ENCODE measurements around the gene TLX3.
"Not testable (repeated sequence)": the region's sequence is repeated elsewhere in the genome, so short reads cannot be mapped to it uniquely, and the experiment has no call there.

Gene TLX3

DNA sequence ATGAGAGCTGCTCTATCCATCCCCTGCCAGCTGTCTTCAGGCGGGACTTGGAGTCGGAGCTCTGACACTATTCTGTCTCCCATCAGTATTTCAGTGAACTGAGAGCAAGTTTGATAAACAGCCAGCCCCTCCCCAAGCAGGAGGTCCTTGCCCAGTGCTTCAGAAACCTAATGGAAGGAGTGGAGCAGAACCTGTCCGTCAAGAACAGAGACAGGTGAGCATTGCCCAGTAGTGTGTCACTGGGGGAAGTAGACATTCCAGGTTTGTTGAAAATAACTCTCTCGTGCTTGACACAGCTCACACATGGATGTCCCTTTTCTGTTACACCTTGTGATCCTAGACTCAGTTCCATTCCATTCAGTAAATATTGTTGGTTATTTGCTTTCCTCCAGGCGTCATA, 13.2 kb upstream of the TLX3 start:
- Histone ChIP-seq H3K4me3 (ENCODE audit: low read depth, low read length) (no peak overlapping the region), H3K4me1 (peaks cover 14% of the 10 kb centered on the region), H3K9me3 (no peaks in the 10 kb centered on the region), H3K36me3 (peaks cover 7% of the 10 kb centered on the region), H3K27me3 (no peaks in the 10 kb centered on the region)
- TF ChIP-seq, protein P1, sequence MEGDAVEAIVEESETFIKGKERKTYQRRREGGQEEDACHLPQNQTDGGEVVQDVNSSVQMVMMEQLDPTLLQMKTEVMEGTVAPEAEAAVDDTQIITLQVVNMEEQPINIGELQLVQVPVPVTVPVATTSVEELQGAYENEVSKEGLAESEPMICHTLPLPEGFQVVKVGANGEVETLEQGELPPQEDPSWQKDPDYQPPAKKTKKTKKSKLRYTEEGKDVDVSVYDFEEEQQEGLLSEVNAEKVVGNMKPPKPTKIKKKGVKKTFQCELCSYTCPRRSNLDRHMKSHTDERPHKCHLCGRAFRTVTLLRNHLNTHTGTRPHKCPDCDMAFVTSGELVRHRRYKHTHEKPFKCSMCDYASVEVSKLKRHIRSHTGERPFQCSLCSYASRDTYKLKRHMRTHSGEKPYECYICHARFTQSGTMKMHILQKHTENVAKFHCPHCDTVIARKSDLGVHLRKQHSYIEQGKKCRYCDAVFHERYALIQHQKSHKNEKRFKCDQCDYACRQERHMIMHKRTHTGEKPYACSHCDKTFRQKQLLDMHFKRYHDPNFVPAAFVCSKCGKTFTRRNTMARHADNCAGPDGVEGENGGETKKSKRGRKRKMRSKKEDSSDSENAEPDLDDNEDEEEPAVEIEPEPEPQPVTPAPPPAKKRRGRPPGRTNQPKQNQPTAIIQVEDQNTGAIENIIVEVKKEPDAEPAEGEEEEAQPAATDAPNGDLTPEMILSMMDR (IDR thresholded peaks at IDR 0.05; ENCODE audit: low read depth, low read length) = no peak
- DNase-seq = no peak

DNA sequence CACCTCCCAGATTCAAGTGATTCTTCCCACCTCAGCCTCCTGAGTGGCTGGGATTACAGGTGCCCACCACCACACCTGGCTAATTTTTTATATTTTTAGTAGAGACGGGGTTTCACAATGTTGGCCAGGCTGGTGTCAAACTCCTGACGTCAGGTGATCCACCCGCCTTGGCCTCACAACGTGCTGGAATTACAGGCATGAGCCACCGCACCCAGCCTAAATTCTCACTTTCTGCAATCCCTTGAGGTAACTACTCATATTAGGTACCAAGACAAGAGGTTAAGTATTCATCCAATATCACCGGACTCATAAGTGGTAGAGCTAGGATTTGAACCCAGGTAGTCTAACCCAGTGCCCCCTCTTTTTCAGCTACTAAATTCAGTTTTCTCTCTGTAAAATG, 11.1 kb upstream of the TLX3 start:
- not testable (repeated sequence) for H3K4me3 ChIP-seq (ENCODE audit: low read depth, low read length); H3K36me3 ChIP-seq; H3K9me3 ChIP-seq; DNase-seq; H3K27me3 ChIP-seq
- H3K4me1 ChIP-seq = peaks cover 14% of the 10 kb centered on the region

DNA sequence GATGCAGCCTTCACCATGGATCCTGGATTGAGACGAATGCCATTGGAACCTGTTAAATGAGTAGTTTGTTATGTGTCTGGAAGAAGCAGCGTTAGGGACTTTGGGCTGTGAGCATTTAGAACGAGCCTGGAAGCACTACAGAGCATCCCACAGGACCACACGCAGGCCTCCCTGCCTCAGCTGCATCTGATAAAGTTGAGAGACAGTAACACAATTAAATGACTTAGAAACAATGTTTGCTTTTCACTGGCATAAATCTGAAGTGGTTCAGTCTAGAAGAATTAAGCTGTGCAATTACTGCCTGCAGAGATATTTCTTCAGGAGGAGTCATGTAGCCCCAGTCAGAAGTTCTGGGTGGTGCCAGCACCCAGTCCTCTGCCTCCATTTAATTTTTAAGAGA, 9.8 kb upstream of the TLX3 start:
- DNase-seq = peak; percentile 61
- no peaks in the 10 kb centered on the region for H3K9me3 ChIP-seq
- H3K27me3 ChIP-seq = no peaks in the 10 kb centered on the region
- TF ChIP-seq, protein P1 (IDR thresholded peaks at IDR 0.05; ENCODE audit: low read depth, low read length) = no peak
- H3K36me3 ChIP-seq = peaks cover 1% of the 10 kb centered on the region
- peaks cover 14% of the 10 kb centered on the region for H3K4me1 ChIP-seq
- no peak overlapping the region for H3K4me3 ChIP-seq (ENCODE audit: low read depth, low read length)

DNA sequence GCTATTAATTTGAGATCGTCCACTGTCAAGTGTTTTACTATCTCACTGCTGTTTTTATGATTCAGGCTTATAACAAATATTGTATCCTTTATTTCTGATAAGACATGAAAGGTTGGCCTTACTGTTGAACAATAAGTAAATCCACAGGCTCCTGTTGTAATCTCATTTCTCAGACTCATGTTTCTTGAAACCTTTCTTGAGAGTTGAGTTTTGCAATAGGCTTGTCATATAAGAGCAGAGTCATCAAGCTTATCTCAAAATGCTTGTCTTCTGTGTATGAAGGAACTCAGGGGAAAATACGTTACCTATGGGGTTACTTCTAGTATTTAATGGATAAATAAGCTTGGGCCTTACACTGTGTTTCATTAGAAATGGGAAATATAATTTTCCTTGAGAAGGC, 9.2 kb upstream of the TLX3 start:
- no peak overlapping the region for H3K4me3 ChIP-seq (ENCODE audit: low read depth, low read length)
- DNase-seq = no peak
- H3K27me3 ChIP-seq = no peaks in the 10 kb centered on the region
- TF ChIP-seq, protein P1 (IDR thresholded peaks at IDR 0.05; ENCODE audit: low read depth, low read length) = no peak
- no peaks in the 10 kb centered on the region; the same call in 1 of the 2 replicates for H3K36me3 ChIP-seq
- H3K9me3 ChIP-seq = no peaks in the 10 kb centered on the region
- H3K4me1 ChIP-seq = peaks cover 14% of the 10 kb centered on the region

DNA sequence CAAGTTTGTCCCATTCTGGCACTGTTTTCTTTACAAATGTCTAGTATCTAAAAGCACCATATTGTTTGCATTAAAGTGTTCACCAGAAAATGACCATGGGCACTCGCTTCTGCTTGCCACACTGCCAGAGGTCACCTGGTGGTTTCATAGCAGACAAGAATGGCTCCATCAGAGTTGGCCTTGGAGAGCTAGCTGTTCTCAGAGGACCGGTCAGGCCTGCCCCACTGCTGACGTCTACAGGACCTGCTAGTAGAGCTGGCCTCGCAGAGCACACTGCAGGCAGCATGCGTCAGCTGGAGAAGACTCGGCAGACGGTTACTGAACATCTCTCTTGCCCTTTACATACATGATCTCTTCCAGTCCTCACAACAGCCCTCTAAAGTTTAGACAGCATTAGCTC, 8.7 kb upstream of the TLX3 start:
- Histone ChIP-seq H3K4me3 (ENCODE audit: low read depth, low read length) (no peak overlapping the region), H3K36me3 (no peaks in the 10 kb centered on the region; the same call in 1 of the 2 replicates), H3K4me1 (peaks cover 14% of the 10 kb centered on the region), H3K9me3 (no peaks in the 10 kb centered on the region), H3K27me3 (no peaks in the 10 kb centered on the region)
- DNase-seq = no peak
- TF ChIP-seq, protein P1 (IDR thresholded peaks at IDR 0.05; ENCODE audit: low read depth, low read length) = no peak

DNA sequence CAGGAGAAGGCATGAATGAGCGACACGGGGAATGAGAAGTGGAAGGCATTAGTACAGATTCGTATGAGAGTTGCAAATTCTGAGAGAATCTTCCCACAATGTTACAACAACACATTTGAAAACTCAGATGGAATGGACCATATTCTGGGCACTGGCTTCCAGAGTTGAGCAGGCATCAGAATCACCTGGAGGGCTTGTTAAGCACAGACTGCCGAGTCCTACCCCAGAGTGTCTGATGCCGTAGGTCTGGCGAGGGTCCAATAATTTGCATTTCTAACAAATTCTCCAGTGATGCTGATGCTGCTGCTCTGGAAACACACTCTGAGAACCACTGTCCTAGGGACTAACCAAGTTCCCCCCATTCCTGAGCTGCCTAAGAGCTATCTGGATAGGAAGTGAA, 2.9 kb upstream of the TLX3 start:
- Histone ChIP-seq H3K36me3 (no peaks in the 10 kb centered on the region; the same call in 1 of the 2 replicates), H3K4me3 (ENCODE audit: low read depth, low read length) (peak overlapping the region; percentile 35), H3K27me3 (no peaks in the 10 kb centered on the region), H3K4me1 (peaks cover 18% of the 10 kb centered on the region), H3K9me3 (no peaks in the 10 kb centered on the region)
- DNase-seq = no peak
- TF ChIP-seq, protein P1 (IDR thresholded peaks at IDR 0.05; ENCODE audit: low read depth, low read length) = no peak

Measured in BE2C (cell line).